DND-41 (cell line): ENCODE measurements around the gene LDB2.

Experiments
- ATAC-seq: fragments of 200-7000 bp; cut with Tn5 transposase; 3 replicates; pipeline ENCODE4 v1.9.1; 2021; ENCODE audit warnings: low read depth; ENCODE audit not compliant: insufficient read depth
- DNase-seq: peaks from one replicate; pipeline ENCODE4 v3.0.0-alpha.2; 2020
- H2AFZ ChIP-seq: 2 replicates; pipeline ENCODE4 v1.6.0; 2012; ENCODE audit warnings: low read depth, low read length
- H3K27ac ChIP-seq: 2 replicates; pipeline ENCODE4 v1.5.1; 2012; ENCODE audit warnings: low read length, inconsistent platforms
- H3K27me3 ChIP-seq: fragments of 200-600 bp; sonication (generic); 2 replicates; pipeline ENCODE4 v1.6.0; 2012; ENCODE audit warnings: low read length, mild to moderate bottlenecking, inconsistent platforms; ENCODE audit not compliant: insufficient read depth, poor library complexity
- H3K36me3 ChIP-seq: 2 replicates; pipeline ENCODE4 v1.5.1; 2012; ENCODE audit warnings: low read length, inconsistent platforms; ENCODE audit not compliant: insufficient read depth
- H3K4me1 ChIP-seq: 2 replicates; pipeline ENCODE4 v1.5.1; 2012; ENCODE audit warnings: mild to moderate bottlenecking, low read length; ENCODE audit not compliant: insufficient read depth
- H3K4me2 ChIP-seq: 2 replicates; pipeline ENCODE4 v1.6.0; 2012; ENCODE audit warnings: mild to moderate bottlenecking, moderate library complexity, low read length, inconsistent platforms; ENCODE audit not compliant: insufficient read depth
- H3K4me3 ChIP-seq, 2 experiments: fragments of 200-600 bp in 1 of 2; shearing (Covaris generic) in 1 of 2; 2 replicates each; pipeline ENCODE4 v1.5.1; 2012 to 2016; ENCODE audit warnings: inconsistent platforms in 2 of 2, low read length in 2 of 2, mild to moderate bottlenecking in 2 of 2, low read depth in 1 of 2, moderate library complexity in 1 of 2
- H3K79me2 ChIP-seq: 2 replicates; pipeline ENCODE4 v1.6.0; 2012; ENCODE audit warnings: low read length, inconsistent platforms; ENCODE audit not compliant: insufficient read depth
- H3K9ac ChIP-seq: 2 replicates; pipeline ENCODE4 v1.6.0; 2012; ENCODE audit warnings: low read depth, mild to moderate bottlenecking, inconsistent platforms, low read length, moderate library complexity
- H3K9me3 ChIP-seq: 2 replicates; pipeline ENCODE4 v1.5.1; 2012; ENCODE audit warnings: low read length, moderate library complexity, mild to moderate bottlenecking, inconsistent platforms; ENCODE audit not compliant: insufficient read depth, severe bottlenecking
- H4K20me1 ChIP-seq: 2 replicates; pipeline ENCODE4 v1.6.0; 2012; ENCODE audit warnings: low read length; ENCODE audit not compliant: insufficient read depth
- CTCF ChIP-seq: IDR thresholded peaks from 2 replicates; pipeline ENCODE4 v1.5.1; 2012; ENCODE audit warnings: borderline replicate concordance, low read length, moderate library complexity, mild to moderate bottlenecking; ENCODE audit not compliant: poor library complexity, severe bottlenecking; ENCODE audit errors: extremely low read depth
- EZH2 ChIP-seq: IDR thresholded peaks from 3 replicates; pipeline ENCODE4 v1.6.1; 2012; ENCODE audit warnings: borderline replicate concordance, low read depth, mild to moderate bottlenecking, moderate library complexity, low read length, inconsistent platforms; ENCODE audit not compliant: severe bottlenecking

LDB2 gene

GRCh38 chr4:16713271-16713670, 185.2 kb downstream of the LDB2 start:
- no peaks in the 10 kb centered on the region for H3K9me3 ChIP-seq
- H3K4me2 ChIP-seq = no peak overlapping the region
- no peaks in the 10 kb centered on the region for H4K20me1 ChIP-seq
- DNase-seq (no peak), ATAC-seq (no peak)
- no peak overlapping the region for H3K27ac ChIP-seq
- H2AFZ ChIP-seq = no peak overlapping the region
- H3K4me1 ChIP-seq = no peaks in the 10 kb centered on the region
- no peak overlapping the region for H3K9ac ChIP-seq
- H3K27me3 ChIP-seq = no peaks in the 10 kb centered on the region
- H3K79me2 ChIP-seq = no peaks in the 10 kb centered on the region
- H3K4me3 ChIP-seq = no peak overlapping the region
- no peaks in the 10 kb centered on the region for H3K36me3 ChIP-seq
- TF ChIP-seq EZH2 = no peak

GRCh38 chr4:16710198-16710597, 188.2 kb downstream of the LDB2 start:
- no peak for ATAC-seq
- Histone ChIP-seq H3K79me2 (no peaks in the 10 kb centered on the region), H3K27me3 (no peaks in the 10 kb centered on the region), H3K27ac (no peak overlapping the region), H3K9me3 (no peaks in the 10 kb centered on the region), H2AFZ (no peak overlapping the region), H4K20me1 (no peaks in the 10 kb centered on the region), H3K36me3 (no peaks in the 10 kb centered on the region), H3K9ac (no peak overlapping the region), H3K4me3 (no peak overlapping the region), H3K4me1 (no peaks in the 10 kb centered on the region), H3K4me2 (no peak overlapping the region)
- TF ChIP-seq CTCF = no peak
- TF ChIP-seq EZH2 = no peak
- DNase-seq = no peak

- H3K4me2 ChIP-seq = no peak overlapping the region
- no peak for ATAC-seq
- H3K27ac ChIP-seq = no peak overlapping the region
Observed at GRCh38 chr4:16707874-16708273, 190.6 kb downstream of the LDB2 start.

GRCh38 chr4:16706251-16706650, 192.2 kb downstream of the LDB2 start:
- ATAC-seq = no peak
- H3K9ac ChIP-seq = no peak overlapping the region
- no peak for DNase-seq
- no peaks in the 10 kb centered on the region for H3K36me3 ChIP-seq
- H3K4me3 ChIP-seq = no peak overlapping the region
- H3K79me2 ChIP-seq = no peaks in the 10 kb centered on the region
- no peaks in the 10 kb centered on the region for H3K4me1 ChIP-seq
- no peak overlapping the region for H3K4me2 ChIP-seq
- H3K27me3 ChIP-seq = no peaks in the 10 kb centered on the region
- no peak overlapping the region for H2AFZ ChIP-seq
- H4K20me1 ChIP-seq = no peaks in the 10 kb centered on the region
- H3K9me3 ChIP-seq = no peaks in the 10 kb centered on the region
- no peak overlapping the region for H3K27ac ChIP-seq
- TF ChIP-seq CTCF = no peak
- no peak for TF ChIP-seq EZH2

More at GRCh38 chr4:16707874-16708273, 190.6 kb downstream of the LDB2 start:
- no peak overlapping the region for H2AFZ ChIP-seq
- no peaks in the 10 kb centered on the region for H3K36me3 ChIP-seq
- no peak for DNase-seq
- H3K79me2 ChIP-seq = no peaks in the 10 kb centered on the region
- H3K9ac ChIP-seq = no peak overlapping the region
- H3K4me1 ChIP-seq = no peaks in the 10 kb centered on the region
- H3K4me3 ChIP-seq = no peak overlapping the region
- no peaks in the 10 kb centered on the region for H3K9me3 ChIP-seq
- no peak for TF ChIP-seq CTCF
- no peak for TF ChIP-seq EZH2
- H3K27me3 ChIP-seq = no peaks in the 10 kb centered on the region
- H4K20me1 ChIP-seq = no peaks in the 10 kb centered on the region
